AG04449 (cell line): ENCODE data around the gene SWAP70.

Experiments
- CTCF ChIA-PET: fragments of 350-600 bp; formaldehyde crosslinking; extraction: SDS; loops from one replicate; lab custom pipeline; 2021; ENCODE audit warnings: antibody characterized with exemption; lab: Yijun Ruan, JAX
- POLR2A ChIA-PET: fragments of 400-600, 350-600 bp; formaldehyde crosslinking; extraction: SDS; loops from one replicate; lab custom pipeline; 2020; ENCODE audit warnings: antibody characterized with exemption, inconsistent platforms; lab: Yijun Ruan, JAX
- DNase-seq: peaks from one replicate; pipeline ENCODE4 v3.0.0-alpha.2; 2010; ENCODE audit warnings: low read depth, low spot score
- H3K4me3 ChIP-seq: 2 replicates; pipeline ENCODE4 v1.5.1; 2011; ENCODE audit warnings: low read depth, mild to moderate bottlenecking, control low read depth, low read length
- CTCF ChIP-seq: IDR thresholded peaks from one replicate; pipeline ENCODE4 v1.5.1; 2011; ENCODE audit warnings: mild to moderate bottlenecking, moderate library complexity, low read length, control low read depth, inconsistent platforms; ENCODE audit not compliant: insufficient read depth; ENCODE audit errors: missing control alignments

SWAP70 gene

GRCh38 chr11:9796854-9797253 is 133.0 kb downstream of the SWAP70 start:
- CTCF ChIA-PET = interaction anchor here (1.0 to 1.8 kb wide), 3 partner anchors 9 to 65 kb away, joined by 3 to 7 read pairs (median 3); no protein-coding TSS in a partner anchor
- POLR2A ChIA-PET = interaction anchor here (0.7 to 1.3 kb wide), 3 partner anchors 9 to 220 kb away, joined by 3 to 4 read pairs (median 3); no protein-coding TSS in a partner anchor
- H3K4me3 ChIP-seq = no peak overlapping the region
- no peak for DNase-seq
- no peak for TF ChIP-seq CTCF

GRCh38 chr11:9797300-9797699 is 133.4 kb downstream of the SWAP70 start:
- ChIA-PET POLR2A (interaction anchor here (0.7 to 1.3 kb wide), 3 partner anchors 9 to 221 kb away, joined by 3 to 4 read pairs (median 3); no protein-coding TSS in a partner anchor), CTCF (interaction anchor here (1.0 to 1.8 kb wide), 3 partner anchors 10 to 65 kb away, joined by 3 to 7 read pairs (median 3); no protein-coding TSS in a partner anchor)
- DNase-seq = no peak

GRCh38 chr11:9799886-9800285 is 136.0 kb downstream of the SWAP70 start:
- CTCF ChIA-PET = no interaction called here
- H3K4me3 ChIP-seq = no peak overlapping the region
- TF ChIP-seq CTCF = no peak
- POLR2A ChIA-PET = interaction anchor here (0.6 to 2.6 kb wide), 4 partner anchors 12 to 763 kb away, joined by 3 to 10 read pairs (median 5); no protein-coding TSS in a partner anchor
- DNase-seq = no peak

More at GRCh38 chr11:9797300-9797699, 133.4 kb downstream of the SWAP70 start:
- no peak for TF ChIP-seq CTCF
- no peak overlapping the region for H3K4me3 ChIP-seq

GRCh38 chr11:9802291-9802861 is 138.5 kb downstream of the SWAP70 start:
- H3K4me3 ChIP-seq = no peak overlapping the region
- TF ChIP-seq CTCF = no peak
- POLR2A ChIA-PET = interaction anchor here (1.2 to 4.0 kb wide), 4 partner anchors 14 to 502 kb away, joined by 4 to 21 read pairs (median 10); partner anchors contain the start of gene ADM
- peak; percentile 93 for DNase-seq
- CTCF ChIA-PET = interaction anchor here (0.9 to 1.5 kb wide), 3 partner anchors 15 to 170 kb away, joined by 3 to 4 read pairs (median 3); no protein-coding TSS in a partner anchor
